GM19193 (cell line): ENCODE data around the gene NDUFB11.

Source experiments
- POLR2A ChIP-seq: IDR thresholded peaks from 4 replicates; pipeline ENCODE4 v1.6.1; 2011; ENCODE audit not compliant: insufficient read depth, insufficient read length; ENCODE audit errors: extremely low read depth

The NDUFB11 gene

DNA sequence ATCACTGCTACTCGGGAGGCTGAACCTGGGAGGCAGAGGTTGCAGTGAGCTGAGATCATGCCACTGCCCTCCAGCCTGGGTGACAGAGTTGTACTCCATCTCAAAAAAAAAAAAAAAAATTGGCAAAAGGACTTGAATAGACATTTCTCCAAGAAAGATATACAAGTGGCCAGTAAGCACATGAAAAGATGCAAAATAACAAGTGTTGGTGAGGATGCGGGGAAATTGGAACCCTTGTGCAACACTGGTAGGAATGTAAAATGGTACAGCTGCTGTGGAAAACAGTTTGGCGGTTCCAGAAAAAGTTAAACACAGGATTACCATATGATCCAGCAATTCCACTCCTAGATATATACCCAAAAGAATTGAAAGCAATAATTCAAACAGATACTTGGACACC lies 19.9 kb upstream of the NDUFB11 start:
- no peak for TF ChIP-seq POLR2A

DNA sequence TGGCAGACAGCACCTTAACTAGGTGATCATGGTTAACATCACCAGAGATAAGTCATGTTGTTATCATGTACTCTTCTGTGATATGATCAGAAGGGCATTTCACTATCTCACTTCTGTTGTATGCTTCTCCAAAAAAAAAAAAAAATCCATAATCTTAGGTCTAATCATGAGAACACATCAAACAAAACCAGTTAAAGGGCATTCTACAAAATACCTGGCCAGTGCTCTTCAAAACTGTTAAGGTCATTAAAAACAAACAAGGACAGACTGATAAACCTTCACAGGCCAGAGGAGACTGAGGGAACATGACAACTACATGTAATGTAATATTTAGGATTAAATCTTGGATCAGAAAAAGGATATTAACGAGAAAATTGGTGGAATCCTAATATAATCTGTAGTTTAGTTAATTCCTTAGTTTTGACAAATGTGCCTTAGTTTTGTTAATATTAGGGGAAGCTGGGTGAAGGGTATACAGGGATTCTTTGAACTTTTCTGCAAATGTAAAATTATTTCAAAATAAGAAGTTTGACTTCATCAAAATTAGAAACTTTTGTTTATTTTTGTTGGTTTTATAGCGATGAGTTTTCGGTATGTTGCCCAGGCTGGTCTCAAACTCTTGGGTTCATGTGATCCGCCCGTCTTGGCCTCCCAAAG lies 18.6 kb upstream of the NDUFB11 start:
- TF ChIP-seq POLR2A, result no peak

DNA sequence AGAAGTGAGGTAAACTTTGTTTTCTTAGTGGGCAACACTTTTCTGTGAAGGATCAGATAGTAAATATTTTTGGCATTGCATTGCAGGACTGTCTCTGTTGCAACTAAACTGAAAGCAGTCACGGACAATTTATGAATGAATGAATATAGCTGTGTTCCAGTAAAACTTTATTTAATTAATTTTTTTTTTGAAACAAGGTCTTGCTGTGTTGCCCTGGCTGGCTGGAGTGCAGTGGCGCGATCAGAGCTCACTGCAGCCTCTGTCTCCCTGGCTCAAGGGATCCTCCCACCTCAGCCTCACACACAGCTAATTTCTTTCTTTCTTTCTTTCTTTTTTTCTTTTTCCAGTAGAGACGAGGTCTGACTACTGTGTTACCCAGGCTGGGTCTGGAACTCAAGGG lies 16.3 kb upstream of the NDUFB11 start:
- no peak for TF ChIP-seq POLR2A

DNA sequence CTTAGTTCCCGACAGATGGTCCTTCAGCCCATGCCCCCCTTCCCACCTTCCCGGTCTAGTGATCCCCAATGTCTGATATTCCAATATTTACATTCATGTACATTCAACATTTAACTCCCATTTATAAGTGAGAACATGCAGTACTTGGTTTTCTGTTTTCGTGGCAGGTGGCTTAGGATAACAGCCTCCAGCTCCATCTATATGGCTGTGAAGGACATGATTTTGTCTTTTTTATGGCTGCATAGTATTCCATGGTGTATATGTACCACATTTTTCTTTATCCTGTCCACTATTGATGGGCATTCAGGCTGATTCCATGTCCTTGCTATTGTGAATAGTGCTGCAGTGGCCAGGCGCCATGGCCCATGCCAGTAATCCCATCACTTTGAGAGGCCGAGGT lies 14.3 kb upstream of the NDUFB11 start:
- no peak for TF ChIP-seq POLR2A

DNA sequence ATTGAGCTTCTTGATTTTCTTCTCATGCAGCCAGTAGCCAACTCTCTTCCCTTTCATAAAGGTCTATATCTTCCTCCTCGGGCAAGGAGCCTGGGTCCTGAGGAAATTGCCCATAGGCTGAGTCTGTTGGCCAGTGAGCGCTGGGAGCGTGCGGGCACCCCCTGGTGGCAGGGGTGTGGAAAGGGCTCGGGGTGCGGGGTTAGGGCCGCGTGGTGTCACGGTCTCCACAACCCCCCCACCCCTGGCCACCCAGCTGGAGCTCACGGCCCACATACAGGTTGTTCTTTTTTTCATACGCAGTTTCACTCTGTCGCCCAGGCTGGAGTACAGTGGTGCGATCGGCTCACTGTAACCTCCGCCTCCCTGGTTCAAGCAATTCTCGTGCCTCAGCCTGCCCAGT lies 13.6 kb upstream of the NDUFB11 start:
- TF ChIP-seq POLR2A, result no peak

DNA sequence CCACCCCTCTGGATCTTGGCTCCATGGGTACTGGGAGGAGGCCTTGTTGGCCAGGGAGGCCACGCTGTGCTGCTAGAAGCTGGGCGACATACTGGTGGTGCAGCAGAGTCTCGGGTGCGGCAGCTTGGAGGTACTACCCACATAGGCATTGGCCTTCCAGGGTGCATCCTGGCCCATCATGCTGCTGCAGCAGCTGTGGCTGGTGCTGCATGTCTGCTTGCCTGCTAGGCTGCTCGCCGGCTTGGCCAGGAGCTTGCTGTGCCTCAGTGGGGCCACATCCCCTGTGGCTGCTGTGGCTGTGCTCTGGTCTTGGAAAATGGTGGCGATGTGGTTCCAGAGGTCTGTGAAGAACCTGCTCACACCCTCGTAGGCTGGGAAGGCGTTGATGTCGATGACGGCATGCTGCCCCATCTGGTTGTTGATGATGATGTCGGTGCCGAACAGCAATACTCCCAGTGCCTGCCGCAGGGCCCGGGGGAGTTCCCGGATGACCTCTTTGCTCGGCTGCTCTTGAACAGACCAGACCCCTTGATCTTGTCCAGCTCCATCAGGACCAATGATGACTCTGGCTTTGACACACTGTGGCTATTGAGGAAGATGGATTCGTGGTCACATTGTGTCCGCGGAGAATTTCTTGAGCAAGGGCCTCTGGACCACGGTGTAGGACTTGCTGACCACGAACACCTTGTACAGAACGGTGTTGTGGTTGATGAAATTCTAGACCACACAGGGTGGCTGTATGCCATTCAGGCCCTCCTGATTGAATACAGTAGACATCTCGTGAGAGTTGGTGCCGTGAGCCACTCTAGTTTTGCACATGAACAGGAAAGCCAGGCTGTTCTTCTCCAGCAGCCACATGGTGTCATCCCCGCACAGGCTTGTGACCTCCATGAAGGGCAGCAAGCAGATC lies 12.4 kb upstream of the NDUFB11 start:
- no peak for TF ChIP-seq POLR2A

DNA sequence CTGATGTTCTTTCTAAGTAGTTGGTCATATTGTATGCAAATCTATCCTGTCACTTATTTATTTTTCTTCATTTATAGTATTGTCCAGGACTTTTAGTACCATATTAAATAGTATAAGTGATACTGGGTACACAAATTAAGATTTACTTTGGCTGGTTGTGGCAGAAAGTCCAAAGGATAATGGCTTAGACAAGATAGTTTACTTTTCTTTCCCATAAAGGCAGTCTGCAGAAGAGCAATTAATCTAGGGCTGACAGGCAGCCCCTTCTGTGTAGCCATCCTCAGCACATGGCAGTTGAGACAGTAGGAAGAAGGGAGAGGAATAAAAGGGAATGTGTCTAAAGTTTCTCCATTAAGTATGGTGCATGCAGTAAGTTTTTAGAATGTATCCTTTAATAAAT lies 6.9 kb upstream of the NDUFB11 start:
- TF ChIP-seq POLR2A, result no peak

DNA sequence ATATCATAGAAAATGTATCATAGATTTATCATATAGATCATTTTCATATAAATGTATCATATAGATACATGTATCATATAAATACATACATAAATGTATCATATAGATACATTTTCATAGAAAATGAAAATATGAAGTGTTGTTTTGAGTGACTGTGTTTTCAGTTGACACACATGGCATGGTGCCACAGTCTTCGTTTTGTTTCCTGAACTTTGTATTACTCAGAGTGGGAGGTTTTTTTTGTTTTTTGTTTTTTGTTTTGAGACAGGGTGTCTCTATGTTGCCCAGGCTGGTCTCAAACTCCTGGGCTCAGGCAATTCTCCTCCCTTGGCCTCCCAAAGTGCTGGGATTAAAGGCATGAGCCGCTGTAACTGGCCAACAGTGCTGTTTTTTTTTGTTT lies 4.4 kb upstream of the NDUFB11 start:
- no peak for TF ChIP-seq POLR2A

DNA sequence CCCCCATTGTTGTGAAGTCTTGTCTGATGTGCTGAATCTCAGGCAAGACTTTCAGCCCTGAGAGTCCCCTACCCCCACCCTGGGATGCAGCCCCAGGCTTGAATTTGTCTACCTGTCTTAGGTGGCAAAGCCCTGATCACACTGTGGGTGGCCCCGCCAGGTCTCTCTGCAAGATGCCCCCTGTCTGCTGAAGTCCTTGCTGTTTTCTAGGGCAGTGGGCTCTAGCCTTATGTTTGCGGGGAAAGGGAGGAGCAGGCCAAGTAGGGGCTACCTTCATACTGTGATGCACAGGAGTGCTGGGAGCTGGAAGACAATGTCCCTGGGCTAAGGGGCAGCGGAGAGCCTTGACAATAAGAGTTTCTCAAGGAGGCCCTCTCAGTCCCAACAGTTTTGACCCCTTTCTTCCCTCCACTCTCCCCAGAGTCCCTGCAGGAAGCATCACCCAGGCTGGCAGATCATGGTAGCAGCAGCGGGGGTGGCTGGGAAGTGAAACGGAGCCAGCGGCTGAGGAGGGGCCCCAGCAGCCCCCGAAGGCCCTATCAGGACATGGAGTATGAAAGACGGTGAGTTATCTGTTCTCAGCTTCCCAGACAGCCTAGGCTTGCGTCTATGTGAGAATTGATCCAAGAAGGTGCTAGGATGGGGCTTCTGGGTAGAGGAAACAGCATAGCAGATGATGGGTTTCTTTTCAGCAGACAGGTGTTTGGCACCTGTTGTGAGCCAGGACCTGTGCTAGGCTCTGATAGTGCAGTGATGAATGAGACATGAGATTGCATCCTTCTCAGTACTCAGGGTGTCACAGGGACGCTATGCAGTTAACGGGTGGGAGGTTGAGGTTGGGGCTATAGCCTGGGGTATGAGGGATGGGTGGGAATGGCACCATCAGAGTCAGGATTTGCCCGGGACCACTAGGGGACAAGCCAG lies 2.7 kb upstream of the NDUFB11 start:
- no peak for TF ChIP-seq POLR2A

DNA sequence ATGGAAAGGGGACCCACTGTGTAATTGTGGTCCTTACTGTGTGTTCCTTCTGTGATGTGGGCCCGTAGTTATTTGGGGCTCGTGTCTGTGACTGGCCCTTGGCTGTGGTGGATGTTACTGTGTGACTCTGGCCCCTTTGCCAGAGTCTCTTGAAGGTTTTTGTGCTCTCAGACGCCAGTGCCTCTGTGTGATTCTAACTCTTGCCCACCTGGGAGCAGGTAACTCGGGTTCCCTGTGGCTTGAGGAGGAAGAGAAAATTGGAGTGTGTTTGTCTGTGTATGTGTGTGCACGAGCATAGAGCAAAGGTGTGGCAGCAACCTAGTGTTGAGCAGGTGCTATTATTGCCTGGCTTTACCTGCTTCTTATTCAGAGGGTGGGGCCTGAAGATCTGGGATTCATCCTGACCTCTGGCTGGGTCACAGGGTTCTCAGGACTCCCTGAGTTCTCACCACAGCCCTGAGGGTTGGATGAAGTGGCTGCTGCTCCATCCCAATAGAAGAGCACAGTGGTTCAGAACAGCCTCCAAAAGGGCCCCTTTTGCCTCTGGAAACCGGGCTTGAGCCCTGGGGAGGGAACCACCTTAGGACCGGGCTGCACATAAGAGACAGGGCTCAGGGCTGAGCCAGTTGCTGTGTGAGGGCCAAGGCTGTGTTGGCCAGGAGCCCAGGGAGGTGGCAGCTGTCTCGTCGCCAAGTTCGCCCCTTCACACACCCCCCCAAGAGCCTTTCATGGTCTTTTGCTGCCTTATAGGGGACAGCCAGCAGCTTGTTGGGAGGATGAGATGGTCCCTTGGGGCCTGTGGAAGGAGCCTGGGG lies 1.8 kb upstream of the NDUFB11 start:
- TF ChIP-seq POLR2A, result no peak

DNA sequence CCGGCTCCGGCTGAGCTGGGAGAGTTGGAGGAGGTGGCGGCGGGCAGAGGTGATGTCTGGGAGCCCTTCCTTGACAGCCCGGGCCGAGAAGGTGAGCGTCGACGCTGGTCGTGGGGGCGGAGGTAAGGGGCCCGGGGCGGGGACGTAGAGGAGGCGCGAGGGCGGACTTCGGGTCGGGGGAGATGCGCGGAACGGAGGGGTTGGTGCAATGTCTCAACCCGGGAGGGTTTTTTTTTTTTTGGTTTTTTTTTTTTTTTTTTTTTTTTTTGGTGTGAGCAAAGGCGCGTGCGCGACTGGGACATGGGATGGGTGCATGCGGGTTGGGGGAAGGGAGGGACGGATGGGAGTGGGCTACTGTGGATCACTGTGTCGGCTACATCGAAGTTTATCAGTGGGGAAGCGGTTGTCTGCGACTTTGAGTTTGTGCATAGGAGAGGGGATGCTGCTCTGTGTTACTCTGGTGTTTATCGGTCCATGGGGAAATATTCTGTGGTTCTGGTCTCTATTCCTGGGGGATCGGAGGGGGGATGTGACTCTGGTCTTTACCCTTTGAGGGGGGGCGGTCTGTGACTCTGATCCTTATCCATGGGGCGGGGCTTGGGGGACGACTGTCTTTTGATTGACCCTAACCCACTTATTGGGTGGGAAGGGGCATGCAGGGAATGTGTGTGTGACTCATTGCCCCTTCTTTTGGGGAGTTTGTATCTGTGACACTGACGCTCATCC lies 1.1 kb upstream of the NDUFB11 start:
- no peak for TF ChIP-seq POLR2A

DNA sequence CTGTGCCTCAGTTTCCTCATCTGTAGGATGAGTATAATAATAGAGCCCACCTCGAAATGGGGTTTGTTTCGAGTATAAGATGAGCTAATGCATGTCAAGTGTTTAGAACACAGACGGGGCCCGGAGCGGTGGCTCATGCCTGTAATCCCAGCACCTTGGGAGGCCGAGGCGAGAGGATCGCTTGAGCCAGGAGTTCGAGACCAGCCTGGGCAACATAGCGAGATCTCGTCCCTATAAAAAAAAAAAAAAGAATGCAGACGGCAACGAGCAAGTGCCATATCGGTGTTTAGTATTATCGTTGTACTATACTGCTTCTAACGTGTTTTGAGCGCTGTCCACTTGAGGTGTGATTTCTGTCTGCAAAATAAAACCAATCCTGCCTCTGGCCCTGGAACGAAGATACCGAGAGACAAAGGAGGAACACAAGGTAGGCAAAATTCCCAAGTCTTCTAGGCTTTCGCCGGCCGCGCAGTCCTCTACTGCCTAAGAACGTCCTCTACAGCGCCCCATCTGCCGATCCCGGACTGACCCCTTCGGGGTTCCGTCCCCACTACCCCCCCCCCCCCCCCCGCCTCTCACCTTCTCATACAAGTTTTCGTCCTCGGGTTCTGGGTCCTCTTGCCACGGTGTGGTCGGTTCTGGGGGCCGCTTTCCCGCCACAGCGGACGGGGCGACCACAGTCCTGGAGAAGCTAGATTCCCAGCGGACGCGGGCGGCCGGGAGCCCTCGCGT lies 442 bp downstream of the NDUFB11 start:
- TF ChIP-seq POLR2A, result no peak

DNA sequence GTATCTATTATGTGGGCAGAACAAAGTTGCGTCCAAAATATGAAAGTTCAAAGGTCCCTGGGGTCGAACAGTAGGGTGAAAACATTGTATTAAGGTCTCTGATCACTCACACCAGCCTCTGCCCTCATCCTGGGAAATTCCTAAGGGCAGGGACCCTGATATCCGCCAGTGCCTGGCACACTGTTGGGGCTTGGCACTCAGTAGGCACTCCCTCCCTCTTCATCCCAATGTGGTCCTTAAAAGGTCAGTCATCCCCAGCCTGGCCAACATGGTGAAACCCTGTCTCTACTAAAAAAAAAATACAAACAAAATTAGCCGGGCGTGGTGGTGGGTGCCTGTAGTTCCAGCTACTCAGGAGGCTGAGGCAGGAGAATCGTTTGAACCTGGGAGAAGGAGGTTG lies 6.3 kb downstream of the NDUFB11 start:
- no peak for TF ChIP-seq POLR2A
